ENCODE data around the gene THRB.

DNA sequence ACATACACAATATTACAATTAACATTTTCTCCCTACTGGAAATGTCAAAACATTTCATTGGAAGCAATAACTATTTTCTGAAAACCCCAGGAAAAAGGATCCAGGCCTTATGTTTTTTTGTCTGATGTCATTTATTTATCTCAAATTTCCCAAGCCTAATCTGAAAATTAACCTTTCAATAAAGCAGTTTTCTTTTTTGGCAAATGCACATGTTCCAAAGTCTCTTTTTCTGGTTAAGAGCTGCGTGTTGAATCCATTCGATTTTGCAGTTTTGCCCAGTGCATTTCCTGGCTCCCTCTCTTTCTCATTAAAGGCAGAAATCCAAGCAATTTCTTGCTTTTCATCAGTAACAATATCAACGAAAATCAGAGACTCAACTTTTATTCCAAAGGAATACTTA is 327.2 kb downstream of the THRB start:
- TF ChIP-seq POLR2AphosphoS5 (IDR thresholded peaks at IDR 0.05) (no peak), CTCF (IDR thresholded peaks at IDR 0.05) (no peak), EP300 (IDR thresholded peaks at IDR 0.05) (no peak), POLR2A (IDR thresholded peaks at IDR 0.05) (no peak)
